Measurements from ENCODE around the gene TMEM42. TPM values are rescaled to one million over a fixed set of nuclear protein-coding genes. Genes with fewer than 3 reads are reported as not detected.

The TMEM42 gene
- total and polyA plus RNA-seq, 2 of the 4 experiments (the other 2 are of a cell fraction): 13.1 to 24.7 TPM

DNA sequence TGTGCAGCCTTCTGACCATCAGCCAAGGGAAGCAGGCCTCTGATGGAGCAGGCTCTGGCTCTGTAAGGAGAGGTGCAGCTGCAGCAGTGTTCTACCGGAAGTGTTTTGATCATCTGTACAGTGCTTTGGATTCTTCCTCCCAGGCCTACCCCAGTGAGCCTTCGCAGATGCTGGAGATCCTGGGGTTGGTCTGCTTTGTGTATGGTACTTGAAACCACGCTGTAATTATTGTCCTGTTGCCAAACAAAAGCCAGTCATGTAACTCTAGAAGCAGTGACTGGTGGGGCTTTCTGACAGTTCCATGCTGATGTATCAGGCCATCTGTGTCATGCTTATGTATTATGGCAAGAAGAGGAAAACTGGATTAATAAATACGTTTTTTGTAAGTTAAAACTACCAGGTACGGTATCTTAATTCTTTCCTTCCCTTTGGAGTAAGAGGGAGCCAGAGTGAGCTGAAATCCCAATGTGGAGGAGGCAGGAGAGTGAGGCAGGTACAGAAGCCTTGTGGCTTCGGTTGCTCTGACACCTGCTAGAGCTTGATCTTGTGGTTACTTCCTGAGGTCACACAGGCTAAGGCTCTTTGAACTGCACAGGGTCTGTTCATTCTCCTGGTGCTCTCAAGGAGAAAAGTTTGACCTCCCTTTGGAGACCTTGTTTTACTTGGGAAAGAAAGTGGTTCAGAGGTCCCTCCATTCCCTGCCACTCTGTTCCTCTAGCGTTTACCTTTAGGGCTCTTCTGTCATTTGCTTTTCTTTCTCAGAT is 3.7 kb downstream of the TMEM42 start:
- Histone ChIP-seq H3K4me1 (ENCODE audit: control insufficient read depth, insufficient read depth, low read length) (peaks cover 6% of the 10 kb centered on the region), H4K91ac (ENCODE audit: insufficient read depth, low read depth, low read length) (no peak overlapping the region), H3K27me3 (ENCODE audit: control insufficient read depth, insufficient read depth, low read length) (no peaks in the 10 kb centered on the region), H4K5ac (ENCODE audit: low read depth, low read length) (no peak overlapping the region), H3K9me1 (ENCODE audit: insufficient read depth, low read length) (peaks cover 18% of the 10 kb centered on the region), H4K8ac (ENCODE audit: low read depth in 2 of 2, low read length in 2 of 2) (no peak overlapping the region), H3K56ac (ENCODE audit: extremely low read depth, insufficient read depth, low read length) (no peak overlapping the region), H3K27ac (ENCODE audit: insufficient read depth, low read length) (no peak overlapping the region), H2BK20ac (ENCODE audit: low read depth, low read length) (no peak overlapping the region), H3K14ac (replicated peaks; ENCODE audit: low read depth, low read length) (no peak overlapping the region), H3K4me2 (ENCODE audit: low read depth, low read length) (no peak overlapping the region; the same call in 1 of the 2 replicates), H2AK5ac (ENCODE audit: low read depth, low read length) (no peak overlapping the region), H3K23ac (ENCODE audit: low read depth, low read length) (peak overlapping the region; percentile 32; the same call in 1 of the 2 replicates), H3K9ac (ENCODE audit: low read depth, low read length) (no peak overlapping the region), H3K4ac (ENCODE audit: low read depth, low read length) (no peak overlapping the region), H2BK5ac (ENCODE audit: low read depth, low read length, poor library complexity, severe bottlenecking) (no peak overlapping the region), H3K9me3 (ENCODE audit: control insufficient read depth, insufficient read depth, low read length) (no peaks in the 10 kb centered on the region), H2BK120ac (ENCODE audit: low read depth, low read length) (no peak overlapping the region), H2AFZ (replicated peaks; ENCODE audit: low read length, poor library complexity) (no peak overlapping the region), H2BK15ac (ENCODE audit: low read depth, low read length) (no peak overlapping the region), H3K79me1 (ENCODE audit: low read depth in 1 of 2, low read length in 2 of 2) (peaks cover 17 to 43% of the 10 kb centered on the region in 2 experiments), H3K36me3 (ENCODE audit: control insufficient read depth, insufficient read depth, low read length) (peaks cover 9% of the 10 kb centered on the region; the same call in 1 of the 2 replicates), H4K20me1 (ENCODE audit: insufficient read depth, low read length) (no peaks in the 10 kb centered on the region; the same call in 1 of the 2 replicates), H3K18ac (ENCODE audit: low read depth, low read length) (no peak overlapping the region), H2AK9ac (replicated peaks; ENCODE audit: low read depth, low read length, poor library complexity) (no peak overlapping the region), H3K4me3 (ENCODE audit: insufficient read depth, low read depth, low read length) (no peak overlapping the region)
- intact Hi-C loops (cut with micrococcal nuclease) (no loop called here), dilution Hi-C loops (cut with HindIII; ENCODE audit: low sequenced_read_pairs, unreplicated experiment) (no loop called here), in situ Hi-C loops (cut with MboI; ENCODE audit: low sequenced_read_pairs) (no loop called here)
- no peak for ATAC-seq (ENCODE audit: low read depth)
- TF ChIP-seq, protein P1, sequence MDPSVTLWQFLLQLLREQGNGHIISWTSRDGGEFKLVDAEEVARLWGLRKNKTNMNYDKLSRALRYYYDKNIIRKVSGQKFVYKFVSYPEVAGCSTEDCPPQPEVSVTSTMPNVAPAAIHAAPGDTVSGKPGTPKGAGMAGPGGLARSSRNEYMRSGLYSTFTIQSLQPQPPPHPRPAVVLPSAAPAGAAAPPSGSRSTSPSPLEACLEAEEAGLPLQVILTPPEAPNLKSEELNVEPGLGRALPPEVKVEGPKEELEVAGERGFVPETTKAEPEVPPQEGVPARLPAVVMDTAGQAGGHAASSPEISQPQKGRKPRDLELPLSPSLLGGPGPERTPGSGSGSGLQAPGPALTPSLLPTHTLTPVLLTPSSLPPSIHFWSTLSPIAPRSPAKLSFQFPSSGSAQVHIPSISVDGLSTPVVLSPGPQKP (IDR thresholded peaks at IDR 0.05; ENCODE audit: borderline replicate concordance, low read depth, low read length): no peak
- no TSS peak for BruUV-seq (replicated peaks)
- CTCF ChIA-PET: no interaction called here
- 100% methylated on average over 2 of the region's 7 CpGs; no CpG with 5 or more reads in 1 of the 2 experiments for WGBS, 2 experiments (ENCODE audit: extremely low coverage in 2 of 2, insufficient read length in 1 of 2)
- POLR2A ChIA-PET (ENCODE audit: unreplicated experiment): no interaction called here
- peak; percentile 76 for DNase-seq
